Endothelial cell of umbilical vein (primary cell): ENCODE measurements around the gene SORL1.

Experiments used
- CTCF ChIP-seq, 2 donors: IDR thresholded peaks; 1 replicate in 1 of 2; 2 replicates in 1 of 2; pipeline ENCODE4 v1.5.1; 2011; ENCODE audit warnings: low read length in 2 of 2, mild to moderate bottlenecking in 2 of 2, moderate library complexity in 2 of 2, control low read depth in 1 of 2, inconsistent platforms in 1 of 2, low read depth in 1 of 2; ENCODE audit not compliant: insufficient read depth in 1 of 2; ENCODE audit errors: extremely low read depth in 1 of 2
- POLR2A ChIP-seq: IDR thresholded peaks from 2 replicates; pipeline ENCODE4 v1.6.1; 2012; ENCODE audit warnings: low read depth, mild to moderate bottlenecking, control low read depth, low read length

DNA sequence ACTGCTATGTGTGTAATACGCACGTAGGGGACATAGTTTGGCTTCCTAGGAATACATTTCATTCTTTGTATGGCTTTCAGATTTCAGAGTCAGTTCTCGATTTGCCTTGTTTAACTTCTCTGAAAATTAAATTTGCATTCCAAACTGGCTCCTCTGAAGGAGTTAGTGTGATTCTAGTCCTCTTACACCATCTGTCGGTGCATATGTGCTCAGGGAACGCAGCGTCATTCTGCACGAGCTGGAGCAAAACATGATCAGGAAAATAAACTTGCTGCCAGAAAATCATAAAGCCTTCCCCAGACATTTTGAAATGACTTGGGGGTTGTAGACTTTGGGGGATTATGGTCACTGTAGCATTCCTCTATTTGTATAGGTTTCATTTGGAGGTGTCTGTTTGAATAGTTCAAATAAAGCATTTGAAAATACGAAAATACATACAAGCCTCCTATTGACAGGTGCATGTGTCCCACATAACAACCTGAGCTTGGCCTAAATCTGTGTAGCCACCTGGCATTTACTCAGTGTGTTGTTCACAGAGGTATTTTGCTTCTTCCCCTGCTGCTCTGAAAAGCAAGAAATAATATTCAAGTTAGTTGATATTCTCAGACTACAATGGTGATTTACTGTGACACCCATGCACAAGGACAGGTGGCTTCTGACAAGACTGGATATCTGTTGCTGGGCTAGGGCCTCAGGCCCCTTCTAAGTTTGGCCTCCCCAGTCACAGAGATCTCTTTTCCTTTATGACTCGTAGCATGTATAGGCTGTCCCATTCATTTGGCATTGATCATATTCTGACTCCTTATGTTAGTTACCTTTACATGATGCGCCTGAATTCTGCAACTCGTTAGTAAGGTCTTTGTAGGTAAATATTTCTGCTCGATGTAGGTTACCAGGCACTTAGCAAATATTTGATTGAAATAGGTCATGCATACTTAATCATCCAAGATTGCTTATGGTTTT is 82.3 kb downstream of the SORL1 start:
- TF ChIP-seq POLR2A (no peak), CTCF (IDR thresholded peaks at IDR 0.05; ENCODE audit: extremely low read depth in 1 of 2, insufficient read depth in 1 of 2, low read depth in 1 of 2, low read length in 2 of 2) (no peak)
